GM12873 (cell line): ENCODE results near the gene HBS1L.

ENCODE experiments used
- TF ChIP-seq, protein P1 (sequence below): IDR thresholded peaks from 2 replicates; pipeline ENCODE4 v1.5.1; 2012; ENCODE audit warnings: low read depth, mild to moderate bottlenecking, moderate library complexity, low read length, control low read depth; ENCODE audit not compliant: insufficient read depth; ENCODE audit errors: missing control alignments

HBS1L gene

DNA sequence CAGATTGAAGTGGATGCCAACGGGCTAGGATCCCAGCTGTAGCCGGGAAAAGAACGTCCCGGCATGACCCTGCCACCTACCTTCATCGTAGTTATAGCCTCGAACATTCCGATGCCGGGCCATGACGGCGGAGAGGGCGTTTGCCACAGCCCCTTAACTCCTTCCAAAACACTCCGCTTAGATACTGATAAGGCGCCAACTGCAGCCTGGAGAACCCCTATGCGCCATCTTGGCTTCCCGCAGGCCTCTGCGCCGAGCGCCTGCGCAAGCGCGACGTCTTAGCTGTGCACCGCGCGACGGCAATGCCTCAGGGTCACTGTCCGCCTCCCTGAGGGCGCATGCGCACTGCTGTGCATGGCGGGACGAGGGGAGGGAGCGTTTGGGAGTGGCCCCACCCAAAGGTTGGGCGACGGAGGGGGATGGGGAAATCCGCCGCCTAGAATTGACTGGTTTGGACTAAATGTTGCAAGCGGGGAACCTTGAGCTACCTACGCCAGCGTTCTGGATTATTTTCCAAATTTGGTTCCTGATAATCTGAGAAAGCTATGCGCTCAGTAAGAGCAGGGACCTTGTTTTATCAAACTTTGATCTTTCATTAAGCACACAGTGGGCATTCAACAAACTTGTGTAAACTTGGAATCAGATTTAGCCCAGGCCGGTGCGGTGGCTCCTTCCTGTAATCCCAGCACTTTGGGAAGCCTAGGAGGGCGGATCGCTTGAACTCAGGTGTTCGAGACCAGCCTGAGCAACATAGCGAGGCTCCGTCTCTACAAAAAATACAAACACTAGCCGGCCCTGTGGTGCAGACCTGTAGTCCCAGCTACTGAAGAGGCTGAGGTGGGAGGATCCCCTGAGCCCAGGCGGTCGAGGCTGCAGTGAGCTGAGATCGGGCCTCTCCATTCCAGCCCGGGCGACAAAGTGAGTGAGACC, at the start of gene HBS1L:
HBS1L (minus strand) TSS at position 254 of the 930 bp plus-strand sequence; CDS start at position 123, 131 bp downstream.
- TF ChIP-seq, protein P1, sequence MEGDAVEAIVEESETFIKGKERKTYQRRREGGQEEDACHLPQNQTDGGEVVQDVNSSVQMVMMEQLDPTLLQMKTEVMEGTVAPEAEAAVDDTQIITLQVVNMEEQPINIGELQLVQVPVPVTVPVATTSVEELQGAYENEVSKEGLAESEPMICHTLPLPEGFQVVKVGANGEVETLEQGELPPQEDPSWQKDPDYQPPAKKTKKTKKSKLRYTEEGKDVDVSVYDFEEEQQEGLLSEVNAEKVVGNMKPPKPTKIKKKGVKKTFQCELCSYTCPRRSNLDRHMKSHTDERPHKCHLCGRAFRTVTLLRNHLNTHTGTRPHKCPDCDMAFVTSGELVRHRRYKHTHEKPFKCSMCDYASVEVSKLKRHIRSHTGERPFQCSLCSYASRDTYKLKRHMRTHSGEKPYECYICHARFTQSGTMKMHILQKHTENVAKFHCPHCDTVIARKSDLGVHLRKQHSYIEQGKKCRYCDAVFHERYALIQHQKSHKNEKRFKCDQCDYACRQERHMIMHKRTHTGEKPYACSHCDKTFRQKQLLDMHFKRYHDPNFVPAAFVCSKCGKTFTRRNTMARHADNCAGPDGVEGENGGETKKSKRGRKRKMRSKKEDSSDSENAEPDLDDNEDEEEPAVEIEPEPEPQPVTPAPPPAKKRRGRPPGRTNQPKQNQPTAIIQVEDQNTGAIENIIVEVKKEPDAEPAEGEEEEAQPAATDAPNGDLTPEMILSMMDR = no peak

DNA sequence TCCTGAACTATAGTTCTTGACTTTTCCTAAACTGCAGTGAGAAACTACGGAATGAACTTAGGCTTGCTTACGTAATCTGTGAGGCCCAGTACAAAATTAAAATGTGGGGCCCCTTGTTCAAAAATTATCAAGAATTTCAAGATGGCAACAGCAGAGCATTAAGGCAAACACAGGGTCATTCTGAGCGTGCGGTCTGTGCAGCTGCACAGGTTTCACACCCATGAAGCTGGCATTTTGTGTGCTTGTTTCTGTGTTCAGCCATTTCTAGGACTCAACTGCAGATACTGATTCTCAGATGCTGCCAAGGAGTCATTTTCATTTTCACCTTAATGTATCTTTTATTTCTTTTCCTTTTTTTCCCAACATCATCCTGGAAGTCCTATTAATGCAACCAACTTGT, 49.6 kb upstream of the HBS1L start:
- TF ChIP-seq, protein P1 = no peak

DNA sequence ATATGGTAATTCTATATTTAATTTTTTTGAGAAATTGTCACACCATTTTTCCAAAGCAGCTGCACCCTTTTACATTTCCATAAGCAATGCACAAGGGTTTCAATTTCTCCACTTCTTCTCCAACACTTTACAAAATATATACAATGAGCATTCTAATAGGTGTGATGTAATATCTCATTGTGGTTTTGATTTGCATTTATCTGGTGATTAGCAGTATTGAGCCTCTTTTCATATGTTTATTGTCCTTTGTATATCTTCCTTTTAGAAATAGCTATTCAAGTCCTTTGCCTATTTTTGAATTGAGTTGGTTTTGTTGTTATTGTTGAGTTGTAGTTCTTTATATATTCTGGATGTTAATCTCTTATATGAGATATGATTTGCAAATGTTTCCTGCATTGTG, 47.6 kb upstream of the HBS1L start:
- TF ChIP-seq, protein P1 = no peak

GRCh38 chr6:135097172-135097571, 42.5 kb upstream of the HBS1L start:
- TF ChIP-seq, protein P1 = no peak

DNA sequence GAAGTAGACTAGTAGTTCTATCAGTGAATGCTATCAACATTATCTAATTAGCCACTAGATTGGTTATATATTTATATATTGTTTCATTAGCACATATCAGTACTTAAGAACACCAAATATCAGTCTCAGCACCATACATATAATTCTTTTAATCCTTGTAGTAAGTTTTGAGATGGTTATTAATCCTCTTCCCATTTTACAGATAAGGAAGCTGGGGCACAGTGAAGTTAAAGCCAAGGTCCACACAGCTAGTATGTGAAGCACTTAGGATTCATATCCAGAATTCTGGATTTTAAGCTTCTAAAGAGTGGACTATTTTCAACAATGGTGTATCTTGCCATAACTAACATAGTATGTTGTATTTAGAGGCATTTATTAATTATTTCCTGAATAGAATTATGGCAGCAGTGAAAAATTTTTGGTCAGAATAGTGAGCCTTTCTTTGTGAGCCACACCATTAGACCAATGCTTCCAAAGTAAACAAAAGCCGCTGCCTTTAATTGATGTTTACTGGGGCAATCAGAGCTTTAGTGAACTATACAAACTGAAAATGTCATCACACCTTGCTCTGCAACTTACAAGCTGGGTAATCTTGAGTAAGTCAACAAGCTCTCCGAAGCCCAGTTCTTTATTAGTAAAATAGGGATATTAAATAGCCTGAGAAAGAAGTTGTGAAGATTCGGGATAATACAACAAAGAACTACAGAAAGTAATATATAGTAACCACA, 41.9 kb upstream of the HBS1L start:
- TF ChIP-seq, protein P1 = no peak

GRCh38 chr6:135095716-135096115, 41.1 kb upstream of the HBS1L start:
- TF ChIP-seq, protein P1 = no peak

DNA sequence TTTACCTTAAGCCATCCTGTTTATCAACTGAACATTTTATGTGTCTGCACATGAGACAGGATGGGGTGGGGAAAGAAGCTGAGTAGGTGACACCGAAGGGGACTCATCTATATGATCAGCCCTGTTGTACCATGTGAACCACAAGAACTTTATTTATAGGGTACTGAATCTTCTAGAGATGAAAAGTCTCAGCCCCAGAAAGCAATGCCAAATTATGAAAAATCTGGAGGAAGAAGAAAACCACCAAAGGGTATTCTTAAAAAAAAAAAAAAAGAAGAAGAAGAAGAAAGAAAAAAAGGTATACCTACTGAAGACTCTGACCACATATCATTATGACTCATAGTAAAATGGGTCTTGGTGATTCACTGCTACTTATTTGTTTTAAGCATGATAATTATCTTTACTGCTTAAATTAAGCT, 39.8 kb upstream of the HBS1L start:
- TF ChIP-seq, protein P1 = no peak
